ENCODE results near the gene GCKR. TPM values are rescaled to one million over a fixed set of nuclear protein-coding genes. Genes with fewer than 3 reads are reported as not detected.

GCKR gene
- total RNA-seq, 1 experiment from 2014 or later: 17.8 TPM

DNA sequence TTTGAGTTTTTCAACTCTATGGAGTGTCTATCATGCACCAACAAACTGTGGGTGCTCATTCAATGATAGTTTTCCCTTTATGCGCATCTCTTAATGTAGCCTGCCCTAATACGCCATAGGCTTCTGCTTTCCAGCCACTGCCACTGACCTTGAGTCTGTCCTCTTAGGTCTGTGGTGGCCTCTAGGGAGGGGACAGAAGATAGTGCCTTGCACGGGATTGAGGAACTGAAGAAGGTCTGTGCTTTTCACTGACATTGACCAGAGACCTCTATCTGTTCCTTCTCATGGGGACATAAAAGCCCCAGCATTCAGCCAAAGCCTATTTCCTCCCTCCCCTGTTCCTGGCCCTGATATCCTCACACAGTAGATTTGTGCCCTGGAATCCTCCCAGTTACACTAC, 2.3 kb downstream of the GCKR start:
- no peak for DNase-seq
- H3K36me3 Mint-ChIP-seq (ENCODE audit: insufficient read depth, unreplicated experiment): peaks cover 20% of the 10 kb centered on the region
- H3K27me3 Mint-ChIP-seq (ENCODE audit: unreplicated experiment): no peaks in the 10 kb centered on the region
- no TSS peak for BruUV-seq (replicated peaks)
- TF ChIP-seq, protein P1, sequence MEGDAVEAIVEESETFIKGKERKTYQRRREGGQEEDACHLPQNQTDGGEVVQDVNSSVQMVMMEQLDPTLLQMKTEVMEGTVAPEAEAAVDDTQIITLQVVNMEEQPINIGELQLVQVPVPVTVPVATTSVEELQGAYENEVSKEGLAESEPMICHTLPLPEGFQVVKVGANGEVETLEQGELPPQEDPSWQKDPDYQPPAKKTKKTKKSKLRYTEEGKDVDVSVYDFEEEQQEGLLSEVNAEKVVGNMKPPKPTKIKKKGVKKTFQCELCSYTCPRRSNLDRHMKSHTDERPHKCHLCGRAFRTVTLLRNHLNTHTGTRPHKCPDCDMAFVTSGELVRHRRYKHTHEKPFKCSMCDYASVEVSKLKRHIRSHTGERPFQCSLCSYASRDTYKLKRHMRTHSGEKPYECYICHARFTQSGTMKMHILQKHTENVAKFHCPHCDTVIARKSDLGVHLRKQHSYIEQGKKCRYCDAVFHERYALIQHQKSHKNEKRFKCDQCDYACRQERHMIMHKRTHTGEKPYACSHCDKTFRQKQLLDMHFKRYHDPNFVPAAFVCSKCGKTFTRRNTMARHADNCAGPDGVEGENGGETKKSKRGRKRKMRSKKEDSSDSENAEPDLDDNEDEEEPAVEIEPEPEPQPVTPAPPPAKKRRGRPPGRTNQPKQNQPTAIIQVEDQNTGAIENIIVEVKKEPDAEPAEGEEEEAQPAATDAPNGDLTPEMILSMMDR (IDR thresholded peaks at IDR 0.05; ENCODE audit: unreplicated experiment): no peak
- intact Hi-C loops (cut with micrococcal nuclease; ENCODE audit: unreplicated experiment): loop anchor here (10.0 kb wide), 1 partner anchor 126 kb away; the partner anchor contains the start of genes CCDC121 and GPN1
- CTCF ChIA-PET: no interaction called here
- H3K27ac Mint-ChIP-seq (ENCODE audit: unreplicated experiment): no peak overlapping the region
- peaks cover 45% of the 10 kb centered on the region for H3K4me1 Mint-ChIP-seq (ENCODE audit: low read depth, unreplicated experiment)
- no peak overlapping the region for H3K4me3 Mint-ChIP-seq (ENCODE audit: low read depth, unreplicated experiment)
- no peaks in the 10 kb centered on the region for H3K9me3 Mint-ChIP-seq (ENCODE audit: low read depth, unreplicated experiment)

DNA sequence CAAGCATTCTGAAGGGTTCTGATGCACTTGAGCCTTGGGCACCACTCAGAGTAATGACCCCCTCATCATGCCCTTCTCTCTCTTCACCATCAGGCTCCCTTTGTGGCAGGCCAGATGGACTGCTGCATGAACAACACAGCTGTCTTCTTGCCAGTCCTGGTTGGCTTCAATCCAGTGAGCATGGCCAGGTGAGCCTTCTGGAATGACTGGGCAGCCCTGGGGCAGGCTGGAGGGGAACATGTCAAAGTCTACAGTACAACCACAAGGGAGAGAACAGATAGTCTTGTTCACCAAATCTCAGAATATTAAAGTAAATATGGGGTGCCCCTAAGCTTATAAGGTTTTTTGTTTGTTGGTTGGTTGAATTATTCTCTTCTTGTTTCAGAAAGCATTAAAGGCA, 4.4 kb downstream of the GCKR start:
- Mint-ChIP-seq H3K36me3 (ENCODE audit: insufficient read depth, unreplicated experiment) (peaks cover 9% of the 10 kb centered on the region), H3K27me3 (ENCODE audit: unreplicated experiment) (no peaks in the 10 kb centered on the region), H3K4me1 (ENCODE audit: low read depth, unreplicated experiment) (peaks cover 36% of the 10 kb centered on the region), H3K27ac (ENCODE audit: unreplicated experiment) (no peak overlapping the region), H3K4me3 (ENCODE audit: low read depth, unreplicated experiment) (no peak overlapping the region), H3K9me3 (ENCODE audit: low read depth, unreplicated experiment) (no peaks in the 10 kb centered on the region)
- BruUV-seq (replicated peaks): no TSS peak
- TF ChIP-seq, protein P1 (IDR thresholded peaks at IDR 0.05; ENCODE audit: unreplicated experiment): no peak
- intact Hi-C loops (cut with micrococcal nuclease; ENCODE audit: unreplicated experiment): no loop called here
- CTCF ChIA-PET: no interaction called here
- DNase-seq: no peak

DNA sequence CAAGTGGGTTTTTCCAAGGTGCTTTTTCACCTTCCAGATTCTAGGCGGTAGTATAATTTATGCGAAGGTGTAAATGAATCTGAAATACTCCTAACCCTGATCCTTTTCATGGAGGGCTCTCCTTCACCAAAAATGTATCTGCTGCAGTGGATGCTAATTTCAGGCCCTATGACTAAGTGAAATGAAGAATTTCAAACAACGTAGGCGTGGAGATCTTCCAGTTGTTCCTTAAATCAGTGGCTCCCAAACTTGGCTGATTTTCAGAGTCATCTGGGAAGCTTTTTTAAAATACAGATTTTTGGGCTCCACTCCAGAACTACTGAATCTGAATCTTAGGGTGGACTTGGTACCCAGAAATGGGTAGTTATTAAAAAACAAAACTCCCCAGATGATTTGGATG, 5.5 kb downstream of the GCKR start:
- H3K27ac Mint-ChIP-seq (ENCODE audit: unreplicated experiment): no peak overlapping the region
- H3K4me3 Mint-ChIP-seq (ENCODE audit: low read depth, unreplicated experiment): no peak overlapping the region
- no TSS peak for BruUV-seq (replicated peaks)
- no peaks in the 10 kb centered on the region for H3K27me3 Mint-ChIP-seq (ENCODE audit: unreplicated experiment)
- intact Hi-C loops (cut with micrococcal nuclease; ENCODE audit: unreplicated experiment): no loop called here
- CTCF ChIA-PET: no interaction called here
- peaks cover 2% of the 10 kb centered on the region for H3K36me3 Mint-ChIP-seq (ENCODE audit: insufficient read depth, unreplicated experiment)
- H3K9me3 Mint-ChIP-seq (ENCODE audit: low read depth, unreplicated experiment): no peaks in the 10 kb centered on the region
- TF ChIP-seq, protein P1 (IDR thresholded peaks at IDR 0.05; ENCODE audit: unreplicated experiment): no peak
- peaks cover 25% of the 10 kb centered on the region for H3K4me1 Mint-ChIP-seq (ENCODE audit: low read depth, unreplicated experiment)
- DNase-seq: no peak

DNA sequence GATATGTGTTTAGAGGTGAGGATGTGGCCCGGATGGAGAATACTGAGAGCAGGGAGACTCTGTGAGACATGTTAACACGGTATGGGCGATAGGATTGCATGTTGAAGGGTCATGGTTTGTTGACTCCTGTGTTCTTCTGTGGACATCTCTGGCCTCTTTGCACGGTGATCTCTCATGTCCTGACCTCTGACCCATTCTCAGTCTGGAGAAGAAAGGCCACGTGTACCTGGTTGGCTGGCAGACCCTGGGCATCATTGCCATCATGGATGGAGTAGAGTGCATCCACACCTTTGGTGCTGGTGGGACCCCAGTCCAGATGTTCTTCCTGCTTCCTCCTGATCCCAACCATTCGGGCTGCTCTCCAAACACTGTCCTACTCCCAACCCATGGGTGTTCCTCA, 9.9 kb downstream of the GCKR start:
- H3K27ac Mint-ChIP-seq (ENCODE audit: unreplicated experiment): no peak overlapping the region
- H3K36me3 Mint-ChIP-seq (ENCODE audit: insufficient read depth, unreplicated experiment): no peaks in the 10 kb centered on the region
- H3K4me1 Mint-ChIP-seq (ENCODE audit: low read depth, unreplicated experiment): no peaks in the 10 kb centered on the region
- no peak for DNase-seq
- intact Hi-C loops (cut with micrococcal nuclease; ENCODE audit: unreplicated experiment): no loop called here
- no peaks in the 10 kb centered on the region for H3K9me3 Mint-ChIP-seq (ENCODE audit: low read depth, unreplicated experiment)
- H3K4me3 Mint-ChIP-seq (ENCODE audit: low read depth, unreplicated experiment): no peak overlapping the region
- no peaks in the 10 kb centered on the region for H3K27me3 Mint-ChIP-seq (ENCODE audit: unreplicated experiment)
- TF ChIP-seq, protein P1 (IDR thresholded peaks at IDR 0.05; ENCODE audit: unreplicated experiment): no peak
- BruUV-seq (replicated peaks): no TSS peak
- CTCF ChIA-PET: no interaction called here

Data from Calu3 (cell line).